GM12878 (cell line): ENCODE data around the gene ANKRD6.

ENCODE experiments used
- HDAC6 ChIP-seq: fragments of 200-600 bp; sonication (generic); IDR thresholded peaks from one replicate; pipeline ENCODE4 v1.8.0; 2017; ENCODE audit warnings: antibody characterized with exemption; ENCODE audit not compliant: unreplicated experiment
- NFIC ChIP-seq: IDR thresholded peaks from 2 replicates; pipeline ENCODE4 v1.6.1; 2012; ENCODE audit warnings: low read depth, mild to moderate bottlenecking, inconsistent platforms, low read length, moderate library complexity
- NR2C2 ChIP-seq: IDR thresholded peaks from 2 replicates; pipeline ENCODE4 v1.6.1; 2011; ENCODE audit warnings: borderline replicate concordance, low read depth; ENCODE audit not compliant: control insufficient read depth, insufficient read length
- POLR2A ChIP-seq: IDR thresholded peaks from 2 replicates; pipeline ENCODE4 v1.6.1; 2011; ENCODE audit warnings: low read depth, mild to moderate bottlenecking, low read length
- SP1 ChIP-seq: IDR thresholded peaks from one replicate; pipeline ENCODE4 v1.6.1; 2011; ENCODE audit warnings: low read depth, low read length

GRCh38 chr6:89542866-89543265 lies 109.9 kb downstream of the ANKRD6 start:
- TF ChIP-seq POLR2A (no peak), NFIC (no peak), SP1 (no peak), HDAC6 (no peak), NR2C2 (no peak)
